ENCODE results near the gene SPACA9. TPM values are rescaled to one million over a fixed set of nuclear protein-coding genes. Genes with fewer than 3 reads are reported as not detected.

Gene SPACA9
- total RNA-seq, 3 donors from 2014 or later (not counting 1 experiment from before 2014, with no cell fraction given): 1.1 to 1.6 (median 1.4) TPM

DNA sequence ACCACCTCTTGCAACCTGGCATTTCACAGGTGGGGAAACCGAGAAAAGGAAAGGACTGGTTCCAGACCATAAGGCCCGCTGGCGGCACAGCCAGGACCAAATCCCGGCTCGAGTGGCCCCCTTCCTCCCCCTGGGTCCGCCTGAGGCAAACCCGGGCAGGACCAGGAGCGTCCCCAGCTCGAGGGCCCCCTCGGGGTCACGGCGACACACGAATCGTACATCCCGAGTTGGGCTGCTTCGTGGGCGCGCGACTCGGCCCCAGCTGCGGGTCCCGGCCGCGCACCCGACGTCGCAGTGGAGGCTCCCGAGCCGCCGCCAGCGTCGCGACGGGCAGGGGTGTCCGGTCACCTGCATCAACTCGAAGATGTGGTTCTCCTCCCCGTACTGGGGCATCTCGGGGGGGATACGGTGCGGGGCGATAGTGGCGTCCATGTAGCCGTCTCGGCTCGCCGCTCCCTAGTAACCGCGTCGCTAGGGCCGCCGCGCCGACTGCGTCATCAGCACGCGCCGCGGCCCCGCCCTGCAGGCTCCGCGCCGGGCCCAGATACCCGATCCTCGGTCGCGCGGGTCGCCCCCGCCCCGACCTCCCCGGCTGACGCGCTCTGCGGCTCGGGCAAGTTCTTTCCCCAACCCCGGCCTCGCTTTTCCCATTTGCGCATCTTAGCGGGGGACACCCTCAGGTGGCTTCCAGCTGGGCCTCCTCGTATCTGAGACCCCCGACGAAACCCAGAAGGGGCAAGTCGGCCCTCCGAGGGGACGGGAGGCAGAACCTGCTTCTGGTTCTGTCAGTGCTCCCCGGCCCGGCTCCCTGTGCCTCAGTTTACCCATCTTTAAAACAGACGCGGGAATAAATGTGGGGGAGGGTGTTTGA lies 639 bp upstream of the SPACA9 start, which contains the start of gene AK8:
TSS of gene AK8 (minus strand) at position 461 of the 871 bp plus-strand sequence. CDS start at position 432, 29 bp downstream.
- peak within 1 kb of the TSS; percentile 78 for H3K4me3 ChIP-seq (ENCODE audit: low read length)
- H3K4me1 ChIP-seq (ENCODE audit: control insufficient read depth, insufficient read depth, low read length): peaks cover 45% of the 10 kb centered on the region
- H3K9me3 Mint-ChIP-seq: no peaks in the 10 kb centered on the region
- TF ChIP-seq, protein P1, sequence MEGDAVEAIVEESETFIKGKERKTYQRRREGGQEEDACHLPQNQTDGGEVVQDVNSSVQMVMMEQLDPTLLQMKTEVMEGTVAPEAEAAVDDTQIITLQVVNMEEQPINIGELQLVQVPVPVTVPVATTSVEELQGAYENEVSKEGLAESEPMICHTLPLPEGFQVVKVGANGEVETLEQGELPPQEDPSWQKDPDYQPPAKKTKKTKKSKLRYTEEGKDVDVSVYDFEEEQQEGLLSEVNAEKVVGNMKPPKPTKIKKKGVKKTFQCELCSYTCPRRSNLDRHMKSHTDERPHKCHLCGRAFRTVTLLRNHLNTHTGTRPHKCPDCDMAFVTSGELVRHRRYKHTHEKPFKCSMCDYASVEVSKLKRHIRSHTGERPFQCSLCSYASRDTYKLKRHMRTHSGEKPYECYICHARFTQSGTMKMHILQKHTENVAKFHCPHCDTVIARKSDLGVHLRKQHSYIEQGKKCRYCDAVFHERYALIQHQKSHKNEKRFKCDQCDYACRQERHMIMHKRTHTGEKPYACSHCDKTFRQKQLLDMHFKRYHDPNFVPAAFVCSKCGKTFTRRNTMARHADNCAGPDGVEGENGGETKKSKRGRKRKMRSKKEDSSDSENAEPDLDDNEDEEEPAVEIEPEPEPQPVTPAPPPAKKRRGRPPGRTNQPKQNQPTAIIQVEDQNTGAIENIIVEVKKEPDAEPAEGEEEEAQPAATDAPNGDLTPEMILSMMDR (IDR thresholded peaks at IDR 0.05): no peak
- WGBS (ENCODE audit: insufficient coverage): 2% methylated on average over 89 of the region's 89 CpGs
- H3K27me3 ChIP-seq (ENCODE audit: control insufficient read depth, insufficient read depth, low read length): no peaks in the 10 kb centered on the region
- intact Hi-C loops (cut with micrococcal nuclease): loop anchor here (1.0 kb wide), 2 partner anchors 66 to 208 kb away; partner anchors contain the start of genes GTF3C4 and TSC1
- DNase-seq (peak; percentile 82 to 89), ATAC-seq (peak; percentile 81 to 90 (median 89))
- H3K27ac Mint-ChIP-seq: peak within 1 kb of the TSS; percentile 74 to 84
- no peaks in the 10 kb centered on the region for H3K36me3 Mint-ChIP-seq
- H3K36me3 ChIP-seq (ENCODE audit: control insufficient read depth, insufficient read depth, low read length): no peaks in the 10 kb centered on the region
- H3K27me3 Mint-ChIP-seq (ENCODE audit: low read depth in 2 of 2): peaks cover 0 to 6% of the 10 kb centered on the region in 2 donors
- H3K4me3 Mint-ChIP-seq: peak within 1 kb of the TSS; percentile 86
- peak within 1 kb of the TSS; percentile 56 for H3K27ac ChIP-seq (ENCODE audit: low read length)
- peaks cover 21 to 29% of the 10 kb centered on the region in 2 donors for H3K4me1 Mint-ChIP-seq
- no peaks in the 10 kb centered on the region for H3K9me3 ChIP-seq (ENCODE audit: control insufficient read depth, insufficient read depth, low read length)

GRCh38 chr9:132879457-132880323 lies 992 bp downstream of the SPACA9 start:
- DNase-seq: peak in 1 of 2 donors; percentile 18
- peak overlapping the region; percentile 56 for H3K27ac ChIP-seq (ENCODE audit: low read length)

GRCh38 chr9:132880324-132880661 lies 1.6 kb downstream of the SPACA9 start:
- peak overlapping the region; percentile 86 for H3K4me3 Mint-ChIP-seq
- H3K36me3 ChIP-seq (ENCODE audit: control insufficient read depth, insufficient read depth, low read length): no peaks in the 10 kb centered on the region
- H3K4me1 Mint-ChIP-seq: peaks cover 15 to 24% of the 10 kb centered on the region in 2 donors
- intact Hi-C loops (cut with micrococcal nuclease): no loop called here
- H3K27ac ChIP-seq (ENCODE audit: low read length): no peak overlapping the region
- WGBS (ENCODE audit: insufficient coverage): 94% methylated on average over 6 of the region's 7 CpGs
- peaks cover 41% of the 10 kb centered on the region for H3K4me1 ChIP-seq (ENCODE audit: control insufficient read depth, insufficient read depth, low read length)
- H3K9me3 Mint-ChIP-seq: no peaks in the 10 kb centered on the region
- H3K27me3 ChIP-seq (ENCODE audit: control insufficient read depth, insufficient read depth, low read length): no peaks in the 10 kb centered on the region
- DNase-seq (no peak), ATAC-seq (no peak)
- peaks cover 0 to 3% of the 10 kb centered on the region in 2 donors for H3K27me3 Mint-ChIP-seq (ENCODE audit: low read depth in 2 of 2)
- no peaks in the 10 kb centered on the region for H3K9me3 ChIP-seq (ENCODE audit: control insufficient read depth, insufficient read depth, low read length)
- no peak overlapping the region for H3K4me3 ChIP-seq (ENCODE audit: low read length)
- H3K36me3 Mint-ChIP-seq: no peaks in the 10 kb centered on the region
- TF ChIP-seq, protein P1 (IDR thresholded peaks at IDR 0.05): no peak
- peak overlapping the region; percentile 74 to 84 for H3K27ac Mint-ChIP-seq

More at GRCh38 chr9:132879457-132880323, 992 bp downstream of the SPACA9 start:
- Mint-ChIP-seq H3K9me3 (no peaks in the 10 kb centered on the region), H3K4me3 (peak overlapping the region; percentile 86), H3K27ac (peak overlapping the region; percentile 74 to 84), H3K27me3 (ENCODE audit: low read depth in 2 of 2) (peaks cover 0 to 5% of the 10 kb centered on the region in 2 donors), H3K4me1 (peaks cover 15 to 24% of the 10 kb centered on the region in 2 donors), H3K36me3 (no peaks in the 10 kb centered on the region)
- TF ChIP-seq, protein P1 (IDR thresholded peaks at IDR 0.05): no peak
- intact Hi-C loops (cut with micrococcal nuclease): no loop called here
- peaks cover 40% of the 10 kb centered on the region for H3K4me1 ChIP-seq (ENCODE audit: control insufficient read depth, insufficient read depth, low read length)
- WGBS (ENCODE audit: insufficient coverage): 63% methylated on average over 5 of the region's 6 CpGs
- H3K36me3 ChIP-seq (ENCODE audit: control insufficient read depth, insufficient read depth, low read length): no peaks in the 10 kb centered on the region
- H3K27me3 ChIP-seq (ENCODE audit: control insufficient read depth, insufficient read depth, low read length): no peaks in the 10 kb centered on the region
- no peak overlapping the region for H3K4me3 ChIP-seq (ENCODE audit: low read length)
- ATAC-seq: no peak
- H3K9me3 ChIP-seq (ENCODE audit: control insufficient read depth, insufficient read depth, low read length): no peaks in the 10 kb centered on the region
